PC-3 (cell line): Measurements from ENCODE around the gene PPP2R5E. TPM values are rescaled to one million over a fixed set of nuclear protein-coding genes. Genes with fewer than 3 reads are reported as not detected.

Source experiments
- ATAC-seq: fragments of 200-7000 bp; cut with Tn5 transposase; 2 replicates; pipeline ENCODE4 v1.9.1; 2020; ENCODE audit warnings: mild to moderate bottlenecking, moderate library complexity
- BruUV-seq: library from RNA; stranded (reverse); fragments of 400-500 nt; replicated peaks from 2 replicates; lab custom pipeline; 2021; lab: Mats Ljungman, UMichigan
- CTCF ChIA-PET: fragments of 300-600 bp; sonication (Branson Sonifier 250); formaldehyde crosslinking; loops from one replicate; lab custom pipeline; 2022; ENCODE audit warnings: antibody characterized with exemption; lab: Charles Lee
- POLR2A ChIA-PET: fragments of 300-600 bp; sonication (Branson Sonifier 250); formaldehyde crosslinking; loops from one replicate; lab custom pipeline; 2022; ENCODE audit warnings: antibody characterized with exemption; ENCODE audit not compliant: unreplicated experiment; lab: Charles Lee
- DNase-seq: peaks from one replicate; pipeline ENCODE4 v3.0.0-alpha.2; 2015
- H2AFZ ChIP-seq: fragments of 300-600 bp; sonication (generic); 2 replicates; pipeline ENCODE4 v1.6.0; 2016; ENCODE audit warnings: antibody characterized with exemption, low read length
- H3F3A ChIP-seq: fragments of 300-600 bp; sonication (generic); one replicate; pipeline ENCODE4 v1.6.0; 2017; ENCODE audit warnings: antibody characterized with exemption, low read length, control low read depth, mild to moderate bottlenecking; ENCODE audit not compliant: unreplicated experiment
- H3K27ac ChIP-seq: fragments of 300-600 bp; sonication (generic); 2 replicates; pipeline ENCODE4 v1.5.1; 2016; ENCODE audit warnings: mild to moderate bottlenecking, low read length
- H3K27me3 ChIP-seq: fragments of 300-600 bp; sonication (generic); 2 replicates; pipeline ENCODE4 v1.6.1; 2016; ENCODE audit warnings: low read length, mixed read lengths
- H3K36me3 ChIP-seq: fragments of 300-600 bp; sonication (generic); 2 replicates; pipeline ENCODE4 v1.6.1; 2016; ENCODE audit warnings: low read depth, mixed run types, low read length, mixed read lengths
- H3K4me1 ChIP-seq: fragments of 300-600 bp; sonication (generic); 2 replicates; pipeline ENCODE4 v1.5.1; 2016; ENCODE audit warnings: low read length; ENCODE audit not compliant: insufficient read depth
- H3K4me2 ChIP-seq: fragments of 300-600 bp; sonication (generic); 2 replicates; pipeline ENCODE4 v1.6.0; 2016; ENCODE audit warnings: low read length
- H3K4me3 ChIP-seq: fragments of 300-600 bp; sonication (generic); 2 replicates; pipeline ENCODE4 v1.5.1; 2016; ENCODE audit warnings: mild to moderate bottlenecking, low read length, mixed read lengths
- H3K79me2 ChIP-seq: fragments of 300-600 bp; sonication (generic); 2 replicates; pipeline ENCODE4 v1.6.1; 2017; ENCODE audit warnings: low read length, mixed read lengths
- H3K9ac ChIP-seq: fragments of 300-600 bp; sonication (generic); 2 replicates; pipeline ENCODE4 v1.6.0; 2016; ENCODE audit warnings: mild to moderate bottlenecking, low read length
- H3K9me2 ChIP-seq: fragments of 300-600 bp; sonication (generic); replicated peaks from 2 replicates; pipeline ENCODE4 v1.6.1; 2016; ENCODE audit warnings: mixed run types, low read length, mixed read lengths
- H3K9me3 ChIP-seq: fragments of 300-600 bp; sonication (generic); 2 replicates; pipeline ENCODE4 v1.6.1; 2016; ENCODE audit warnings: low read length, mixed read lengths
- H4K20me1 ChIP-seq: fragments of 300-600 bp; sonication (generic); 2 replicates; pipeline ENCODE4 v1.6.1; 2016; ENCODE audit warnings: low read length, mixed read lengths
- CTCF ChIP-seq: fragments of 300-600 bp; sonication (generic); conservative IDR thresholded peaks from 2 replicates; pipeline ENCODE4 v1.5.1; 2017; ENCODE audit warnings: antibody characterized with exemption, low read depth, mild to moderate bottlenecking, low read length
- EZH2 ChIP-seq: fragments of 300-600 bp; sonication (generic); IDR thresholded peaks from one replicate; pipeline ENCODE4 v1.6.1; 2017; ENCODE audit warnings: antibody characterized with exemption, mild to moderate bottlenecking, low read length; ENCODE audit not compliant: unreplicated experiment
- EZH2phosphoT487 ChIP-seq: fragments of 300-600 bp; sonication (generic); IDR thresholded peaks from 2 replicates; pipeline ENCODE4 v1.6.1; 2018; ENCODE audit warnings: mild to moderate bottlenecking, antibody characterized with exemption, low read length, borderline replicate concordance
- intact Hi-C: fragments of 100-400 bp; cut with micrococcal nuclease; formaldehyde crosslinking; loops from 2 replicates; pipeline ENCODE4 v1.9.0; 2023
- total RNA-seq: library from RNA; depleted of rRNA; stranded (reverse); fragments of >200 nt; gene quantifications from 2 replicates; pipeline ENCODE4 v1.2.3, GENCODE V29; 2014

Gene PPP2R5E
- total RNA-seq, 1 experiment from 2014 or later, result 17.2 TPM

DNA sequence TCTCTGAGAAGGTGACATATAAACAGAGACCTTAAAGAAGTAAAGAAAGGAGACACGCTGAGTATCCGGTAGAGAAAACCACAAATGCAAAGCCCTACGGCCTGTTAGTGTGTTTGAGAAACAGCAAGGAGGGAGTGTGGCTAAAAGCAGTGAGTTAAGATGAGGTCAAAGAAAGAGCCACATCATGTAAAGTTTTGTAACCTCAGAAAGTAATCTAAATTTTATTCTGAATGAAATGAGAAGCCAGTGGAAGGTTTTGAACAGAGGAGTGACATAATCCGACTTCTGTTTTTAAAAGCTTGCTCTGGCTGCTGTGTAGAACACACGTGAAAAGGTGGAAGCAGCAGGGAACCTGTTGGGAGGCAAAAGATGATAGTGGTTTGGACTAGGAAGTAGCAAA, 32.6 kb downstream of the PPP2R5E start:
- no peaks in the 10 kb centered on the region for H3K9me2 ChIP-seq
- no peaks in the 10 kb centered on the region for H3K36me3 ChIP-seq
- H4K20me1 ChIP-seq, result peaks cover 21% of the 10 kb centered on the region
- no peaks in the 10 kb centered on the region for H3K27me3 ChIP-seq
- H3F3A ChIP-seq, result no peaks in the 10 kb centered on the region
- no peaks in the 10 kb centered on the region for H3K9me3 ChIP-seq
- H3K27ac ChIP-seq, result no peak overlapping the region
- no peak overlapping the region for H3K4me2 ChIP-seq
- peaks cover 88% of the 10 kb centered on the region for H3K79me2 ChIP-seq
- H3K9ac ChIP-seq, result no peak overlapping the region
- no peak overlapping the region for H3K4me3 ChIP-seq
- BruUV-seq, result no TSS peak
- intact Hi-C loops, result no loop called here
- POLR2A ChIA-PET, result no interaction called here
- no peak for TF ChIP-seq EZH2phosphoT487
- no peak for TF ChIP-seq CTCF
- no peak for TF ChIP-seq EZH2
- peaks cover 6% of the 10 kb centered on the region for H3K4me1 ChIP-seq
- CTCF ChIA-PET, result no interaction called here
- no peak for DNase-seq
- no peak overlapping the region for H2AFZ ChIP-seq
- no peak for ATAC-seq

DNA sequence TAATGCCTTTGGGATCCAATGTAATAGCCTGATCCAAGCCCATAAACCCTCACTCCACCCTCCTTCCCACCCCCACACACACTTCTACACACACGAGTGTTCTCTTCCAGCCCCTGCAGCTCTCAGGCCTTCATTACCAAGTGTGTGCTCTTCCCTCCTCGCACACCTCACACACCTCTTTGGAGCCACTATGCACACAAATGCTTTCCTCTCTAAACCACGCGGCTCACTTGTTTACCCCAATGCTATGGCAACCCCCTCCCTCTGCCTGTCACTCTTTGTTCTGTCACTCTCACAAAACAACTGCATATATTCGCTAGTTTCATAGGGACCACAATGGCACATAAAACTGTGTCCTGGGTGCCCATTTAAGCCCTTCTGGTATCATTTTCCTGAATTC, 35.1 kb downstream of the PPP2R5E start:
- no TSS peak for BruUV-seq
- no peak for DNase-seq
- Histone ChIP-seq H3K9me3 (no peaks in the 10 kb centered on the region), H3K4me2 (no peak overlapping the region), H2AFZ (no peak overlapping the region), H4K20me1 (peaks cover 15% of the 10 kb centered on the region; the same call in 1 of the 2 replicates), H3K79me2 (peaks cover 82% of the 10 kb centered on the region), H3F3A (no peaks in the 10 kb centered on the region), H3K4me1 (peaks cover 21% of the 10 kb centered on the region), H3K9me2 (no peaks in the 10 kb centered on the region), H3K4me3 (no peak overlapping the region), H3K36me3 (no peaks in the 10 kb centered on the region), H3K9ac (no peak overlapping the region), H3K27ac (no peak overlapping the region), H3K27me3 (no peaks in the 10 kb centered on the region)
- ChIA-PET CTCF (interaction anchor here (0.6 kb wide), 1 partner anchor 65 kb away, joined by 7 read pairs; no protein-coding TSS in a partner anchor), POLR2A (no interaction called here)
- intact Hi-C loops, result no loop called here
- no peak for ATAC-seq
- TF ChIP-seq CTCF (no peak), EZH2 (no peak), EZH2phosphoT487 (no peak)

DNA sequence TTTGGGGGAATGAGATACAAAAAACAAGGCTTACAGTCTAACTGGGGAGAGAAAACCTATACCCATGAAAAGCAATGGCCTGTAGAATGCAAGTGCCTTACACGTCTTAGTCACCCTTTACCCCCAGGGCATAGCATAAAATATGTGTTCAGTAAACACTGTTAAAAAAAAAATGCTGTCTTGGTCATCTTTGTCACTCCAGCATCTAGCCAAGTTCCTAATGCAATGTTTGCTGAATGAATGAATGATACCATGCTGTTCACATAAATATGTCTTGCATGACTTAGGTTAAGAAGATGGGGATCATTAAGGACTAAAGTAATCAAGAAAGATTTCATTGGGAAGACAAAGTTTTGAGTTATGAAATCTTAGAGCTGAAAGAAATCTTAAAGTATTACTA, 38.5 kb downstream of the PPP2R5E start:
- peak overlapping the region; percentile 20; the same call in 1 of the 2 replicates for H3K4me2 ChIP-seq
- no peaks in the 10 kb centered on the region for H3K9me3 ChIP-seq
- no peak overlapping the region; the same call in 1 of the 2 replicates for H3K9ac ChIP-seq
- H3K27me3 ChIP-seq, result no peaks in the 10 kb centered on the region
- no peak overlapping the region for H3K4me3 ChIP-seq
- peaks cover 81% of the 10 kb centered on the region for H3K79me2 ChIP-seq
- no peaks in the 10 kb centered on the region for H3K9me2 ChIP-seq
- H4K20me1 ChIP-seq, result peaks cover 17% of the 10 kb centered on the region; the same call in 1 of the 2 replicates
- H3F3A ChIP-seq, result no peaks in the 10 kb centered on the region
- H3K36me3 ChIP-seq, result no peaks in the 10 kb centered on the region
- TF ChIP-seq EZH2phosphoT487, result no peak
- no peak for TF ChIP-seq EZH2
- TF ChIP-seq CTCF, result no peak
- intact Hi-C loops, result no loop called here
- no TSS peak for BruUV-seq
- DNase-seq (peak; percentile 98), ATAC-seq (peak; percentile 72)
- CTCF ChIA-PET, result interaction anchor here (0.6 kb wide), 1 partner anchor 59 kb away, joined by 3 read pairs; no protein-coding TSS in a partner anchor
- H3K4me1 ChIP-seq, result peaks cover 33% of the 10 kb centered on the region
- H2AFZ ChIP-seq, result no peak overlapping the region
- peak overlapping the region; percentile 80 for H3K27ac ChIP-seq
- POLR2A ChIA-PET, result no interaction called here
